ENCODE measurements around the gene CLASP1.
"Not testable (repeated sequence)": the region's sequence is repeated elsewhere in the genome, so short reads cannot be mapped to it uniquely, and the experiment has no call there.

CLASP1 gene

GRCh38 chr2:121363632-121364420, 285.4 kb downstream of the CLASP1 start:
- no peak for FAIRE-seq

- no peak for FAIRE-seq
These were observed 286.5 kb downstream of the CLASP1 start for GRCh38 chr2:121362774-121363173.

GRCh38 chr2:121362226-121362625, 287.0 kb downstream of the CLASP1 start:
- no peak for FAIRE-seq

GRCh38 chr2:121360566-121361300, 288.5 kb downstream of the CLASP1 start:
- FAIRE-seq, result no peak

- FAIRE-seq, result no peak
These were observed 289.3 kb downstream of the CLASP1 start for GRCh38 chr2:121359716-121360565.

- FAIRE-seq, result no peak
These were observed 290.1 kb downstream of the CLASP1 start for GRCh38 chr2:121359170-121359569.

GRCh38 chr2:121358291-121358690, 291.0 kb downstream of the CLASP1 start:
- no peak for FAIRE-seq

- FAIRE-seq, result no peak
These were observed 293.1 kb downstream of the CLASP1 start for GRCh38 chr2:121356058-121356640.

GRCh38 chr2:121355488-121355887, 293.8 kb downstream of the CLASP1 start:
- no peak for FAIRE-seq

- FAIRE-seq, result no peak
These were observed 297.5 kb downstream of the CLASP1 start for GRCh38 chr2:121351521-121352318.

- FAIRE-seq, result no peak
These were observed 298.4 kb downstream of the CLASP1 start for GRCh38 chr2:121350890-121351289.

GRCh38 chr2:121350402-121350775, 298.9 kb downstream of the CLASP1 start:
- FAIRE-seq, result no peak

- FAIRE-seq, result no peak
These were observed 299.4 kb downstream of the CLASP1 start for GRCh38 chr2:121349721-121350401.

- FAIRE-seq, result no peak
These were observed 301.0 kb downstream of the CLASP1 start for GRCh38 chr2:121348128-121348740.

GRCh38 chr2:121346859-121347258, 302.4 kb downstream of the CLASP1 start:
- no peak for FAIRE-seq

- FAIRE-seq, result no peak
These were observed 302.9 kb downstream of the CLASP1 start for GRCh38 chr2:121346407-121346806.

- FAIRE-seq, result no peak
These were observed 303.4 kb downstream of the CLASP1 start for GRCh38 chr2:121345887-121346286.

- FAIRE-seq, result no peak
These were observed 304.2 kb downstream of the CLASP1 start for GRCh38 chr2:121345101-121345500.

GRCh38 chr2:121343828-121344399, 305.3 kb downstream of the CLASP1 start:
- FAIRE-seq, result not testable (repeated sequence)

- no peak for FAIRE-seq
These were observed 306.1 kb downstream of the CLASP1 start for GRCh38 chr2:121343191-121343590.

GRCh38 chr2:121342751-121343150, 306.5 kb downstream of the CLASP1 start:
- FAIRE-seq, result no peak
